ENCODE measurements around the gene SLC9A8.

Gene SLC9A8

DNA sequence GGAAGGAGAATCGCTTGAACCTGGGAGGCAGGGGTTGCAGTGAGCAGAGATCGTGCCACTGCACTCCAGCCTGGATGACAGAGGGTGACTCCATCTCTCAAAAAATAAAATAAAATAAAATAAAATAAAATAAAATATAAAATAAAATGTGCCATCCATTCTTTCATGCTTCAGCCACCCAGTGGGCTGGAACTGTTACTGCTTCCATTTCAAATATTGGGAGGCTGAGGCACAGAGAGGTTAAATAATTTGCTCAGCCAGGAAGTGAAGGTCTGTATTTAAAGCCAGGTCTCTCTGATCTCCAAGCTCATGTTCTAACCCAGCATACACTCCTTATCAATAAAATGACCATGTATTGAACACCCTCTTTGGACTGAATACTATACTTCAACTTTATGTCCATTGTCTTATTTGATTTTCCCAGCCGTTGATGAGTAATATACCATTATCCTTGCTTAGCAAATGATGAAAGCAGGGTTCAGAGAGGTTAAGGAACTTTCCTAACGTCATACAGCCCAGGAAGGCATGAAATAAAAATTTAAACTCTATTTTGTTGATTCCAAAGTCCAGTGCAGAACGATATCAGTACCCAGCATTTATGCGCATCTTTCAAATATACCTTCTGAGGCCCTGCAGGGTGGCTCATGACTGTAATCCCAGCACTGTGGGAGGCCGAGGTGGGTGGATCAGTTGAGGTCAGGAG, 25.8 kb upstream of the SLC9A8 start:
- DNase-seq (ENCODE audit: low read depth, low spot score): no peak
- H3K27ac ChIP-seq: no peak overlapping the region

DNA sequence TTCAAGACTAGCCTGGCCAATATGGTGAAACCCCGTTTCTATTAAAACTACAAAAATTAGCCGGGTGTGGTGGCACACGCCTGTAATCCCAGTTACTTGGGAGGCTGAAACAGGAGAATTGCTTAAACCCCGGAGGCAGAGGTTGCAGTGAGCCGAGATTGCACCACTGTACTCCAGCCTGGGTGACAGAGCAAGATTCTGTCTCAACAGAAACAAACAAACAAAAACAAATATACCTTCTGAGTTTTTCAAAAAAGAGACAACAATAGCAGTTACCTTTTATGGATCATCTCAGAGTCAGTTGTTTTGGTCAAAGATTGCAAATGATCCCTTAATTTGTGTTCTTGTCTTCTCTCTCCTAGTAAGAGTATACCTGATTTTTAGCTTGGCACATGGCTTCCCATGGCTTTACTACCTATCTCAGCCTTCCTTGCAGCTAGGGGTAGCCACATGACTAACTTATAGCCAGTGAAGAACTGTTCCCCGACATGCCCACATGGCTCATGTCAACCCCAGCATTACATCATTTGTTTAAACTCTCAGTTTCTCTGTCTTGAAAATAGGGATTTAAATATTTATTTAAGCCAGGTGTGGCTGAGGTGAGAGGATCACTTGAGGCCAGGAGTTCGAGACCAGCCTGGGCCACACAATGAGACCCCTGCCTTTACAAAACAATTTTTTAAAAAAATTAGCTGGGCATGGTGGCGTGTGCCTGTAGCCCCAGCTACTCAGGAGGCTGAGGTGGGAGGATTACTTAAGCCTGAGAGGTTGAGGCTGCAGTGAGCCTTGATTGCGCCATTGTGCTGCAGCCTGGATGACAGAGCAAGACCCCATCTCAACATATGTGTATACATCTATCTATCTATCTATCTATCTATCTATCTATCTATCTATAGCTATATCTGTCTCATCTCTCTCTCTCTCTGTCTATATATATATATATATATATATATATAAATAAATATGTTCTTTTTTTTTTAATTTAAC, 25.0 kb upstream of the SLC9A8 start:
- DNase-seq (ENCODE audit: low read depth, low spot score): no peak

DNA sequence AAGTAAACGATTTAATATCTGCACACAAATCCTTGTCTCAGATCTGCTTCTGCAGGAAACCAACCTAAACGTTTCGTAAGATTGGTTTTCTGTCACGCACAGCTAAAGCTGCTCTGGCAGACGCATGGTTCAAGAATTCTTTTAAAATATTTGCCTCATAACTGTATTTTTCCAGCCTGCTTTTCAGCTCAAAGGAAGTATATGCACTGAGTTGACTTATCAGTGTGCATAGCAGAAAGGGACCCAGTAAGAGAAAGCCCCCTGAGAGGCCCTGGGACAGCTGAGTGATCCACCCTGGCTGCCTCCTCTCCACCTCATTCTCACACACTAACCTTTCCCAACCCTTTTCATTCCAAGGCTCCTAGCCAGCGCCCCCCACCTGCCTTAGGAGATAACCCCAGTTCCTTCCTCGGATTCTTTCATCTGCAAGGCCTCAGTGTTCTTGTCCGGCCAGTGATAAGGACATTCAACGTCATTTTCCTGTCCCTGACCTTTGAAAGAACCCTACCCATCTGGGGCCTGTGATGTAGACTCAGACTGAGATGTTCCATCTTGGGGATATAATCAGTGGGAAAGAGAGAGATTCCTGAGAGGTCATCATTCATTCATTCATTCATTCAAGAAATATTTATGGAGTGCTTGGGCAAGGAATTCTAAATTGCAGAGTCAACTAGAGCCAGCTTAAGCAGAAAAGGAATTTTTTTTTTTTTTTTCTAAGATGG, 22.4 kb upstream of the SLC9A8 start:
- H3K27ac ChIP-seq: peak overlapping the region; percentile 12
- DNase-seq (ENCODE audit: low read depth, low spot score): no peak

More for the DNA sequence above, 25.0 kb upstream of the SLC9A8 start:
- no peak overlapping the region for H3K27ac ChIP-seq

DNA sequence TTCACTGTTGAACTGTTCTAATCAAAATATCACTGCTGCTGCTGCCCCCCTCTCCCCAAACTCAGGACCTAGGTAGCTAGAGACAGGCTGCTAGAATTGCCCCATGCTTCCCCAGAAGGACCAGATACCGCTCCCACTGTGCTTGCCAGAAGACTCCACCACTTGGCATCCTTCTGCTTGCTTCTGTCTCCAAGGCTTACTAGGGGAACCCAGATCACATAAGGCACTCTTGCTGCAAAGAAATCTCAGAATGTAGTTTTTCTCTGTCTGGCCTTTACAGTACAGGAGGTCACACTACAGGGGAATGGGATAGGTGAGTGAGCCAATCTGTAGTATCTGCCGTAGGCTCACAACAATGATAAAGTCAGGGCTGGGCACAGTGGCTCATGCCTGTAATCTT, 21.5 kb upstream of the SLC9A8 start:
- H3K27ac ChIP-seq: no peak overlapping the region
- no peak for DNase-seq (ENCODE audit: low read depth, low spot score)

DNA sequence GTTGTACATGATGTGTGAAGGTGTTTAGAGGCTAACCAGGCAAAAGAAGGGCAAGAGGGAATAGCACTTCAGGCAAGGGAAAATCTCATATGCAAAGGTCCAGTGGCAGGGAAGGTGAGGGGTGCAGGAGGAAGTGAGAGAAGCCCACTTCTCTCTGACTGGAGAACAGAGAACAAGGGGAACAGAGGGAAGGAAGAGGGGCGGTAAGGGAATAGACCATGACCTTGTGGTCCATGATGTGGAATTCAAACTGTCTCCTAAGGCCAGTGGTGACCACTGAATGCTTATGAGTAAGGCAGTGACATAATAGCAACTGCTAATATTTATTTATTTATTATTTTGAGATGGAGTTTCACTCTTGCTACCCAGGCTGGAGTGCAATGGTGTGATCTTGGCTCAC, 20.6 kb upstream of the SLC9A8 start:
- H3K27ac ChIP-seq: no peak overlapping the region
- no peak for DNase-seq (ENCODE audit: low read depth, low spot score)

DNA sequence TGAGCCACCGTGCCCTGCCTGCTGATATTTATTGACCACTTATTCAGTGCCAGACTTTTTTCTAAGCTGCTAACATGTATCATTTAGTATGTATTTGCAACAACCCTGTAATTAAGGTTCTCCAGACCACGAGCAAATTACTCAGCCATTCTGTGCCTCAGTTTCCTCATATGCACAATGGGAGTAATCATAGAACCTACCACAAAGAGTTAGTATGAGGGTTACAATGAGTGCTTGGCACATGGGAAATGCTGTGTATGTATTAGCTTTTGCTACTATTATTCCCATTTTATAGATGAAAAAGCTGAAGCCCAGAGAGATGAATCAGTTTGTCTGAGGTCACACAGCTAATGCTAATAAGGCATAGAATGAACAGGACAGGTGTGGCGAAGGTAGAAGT, 20.0 kb upstream of the SLC9A8 start:
- no peak for DNase-seq (ENCODE audit: low read depth, low spot score)

DNA sequence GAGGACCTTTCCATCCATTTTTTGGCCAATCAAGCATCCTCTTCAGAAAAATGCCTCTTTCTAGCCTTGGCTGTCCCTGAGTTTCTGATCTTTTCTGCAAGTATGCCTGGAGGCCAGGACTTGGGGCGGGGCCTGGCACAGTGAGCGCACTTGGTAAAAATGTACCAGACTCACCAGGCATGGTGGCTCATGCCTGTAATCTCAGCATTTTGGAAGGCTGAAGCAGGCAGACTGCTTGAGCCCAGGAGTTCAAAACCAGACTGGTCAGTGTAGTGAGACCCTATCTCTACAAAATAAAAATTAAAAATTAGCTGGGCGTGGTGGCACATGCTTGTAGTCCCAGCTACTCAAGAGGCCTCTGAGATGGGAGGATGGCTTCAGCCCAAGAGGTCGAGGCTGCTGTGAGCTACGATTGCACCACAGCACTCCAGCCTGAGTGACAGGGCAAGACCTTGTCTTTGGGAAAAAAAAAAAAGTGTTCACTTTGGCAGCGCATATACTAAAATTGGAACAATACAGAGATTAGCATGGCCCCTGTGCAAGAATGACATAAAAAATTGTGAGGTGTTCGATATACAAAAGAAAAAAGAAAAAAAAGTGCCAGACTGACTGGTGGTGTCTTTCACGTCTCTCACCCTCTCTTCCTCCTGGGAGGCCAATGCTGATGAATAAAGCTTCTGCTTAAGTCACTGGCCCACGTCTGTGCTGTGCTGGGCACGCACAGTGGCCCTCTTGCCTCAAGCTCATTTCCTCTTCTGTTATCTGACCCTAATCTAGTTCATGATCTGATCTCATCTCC, 18.1 kb upstream of the SLC9A8 start:
- DNase-seq (ENCODE audit: low read depth, low spot score): no peak
- H3K27ac ChIP-seq: peak overlapping the region; percentile 19

More for the DNA sequence above, 20.0 kb upstream of the SLC9A8 start:
- H3K27ac ChIP-seq: no peak overlapping the region

DNA sequence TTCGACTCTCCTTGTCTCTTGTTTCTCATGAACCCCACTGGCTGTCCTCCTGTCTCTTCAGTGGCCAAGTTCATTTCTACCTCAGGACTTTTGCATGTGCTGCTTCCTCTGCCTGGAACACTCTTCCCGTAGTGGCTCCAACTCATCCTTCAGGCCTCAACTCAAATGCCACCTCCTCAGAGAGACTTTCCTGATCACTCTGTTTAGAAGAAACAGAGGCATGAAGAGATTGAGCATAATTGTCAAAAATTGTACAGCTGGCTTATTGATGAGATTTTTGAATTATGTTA, 17.5 kb upstream of the SLC9A8 start:
- DNase-seq (ENCODE audit: low read depth, low spot score): no peak
- H3K27ac ChIP-seq: no peak overlapping the region

DNA sequence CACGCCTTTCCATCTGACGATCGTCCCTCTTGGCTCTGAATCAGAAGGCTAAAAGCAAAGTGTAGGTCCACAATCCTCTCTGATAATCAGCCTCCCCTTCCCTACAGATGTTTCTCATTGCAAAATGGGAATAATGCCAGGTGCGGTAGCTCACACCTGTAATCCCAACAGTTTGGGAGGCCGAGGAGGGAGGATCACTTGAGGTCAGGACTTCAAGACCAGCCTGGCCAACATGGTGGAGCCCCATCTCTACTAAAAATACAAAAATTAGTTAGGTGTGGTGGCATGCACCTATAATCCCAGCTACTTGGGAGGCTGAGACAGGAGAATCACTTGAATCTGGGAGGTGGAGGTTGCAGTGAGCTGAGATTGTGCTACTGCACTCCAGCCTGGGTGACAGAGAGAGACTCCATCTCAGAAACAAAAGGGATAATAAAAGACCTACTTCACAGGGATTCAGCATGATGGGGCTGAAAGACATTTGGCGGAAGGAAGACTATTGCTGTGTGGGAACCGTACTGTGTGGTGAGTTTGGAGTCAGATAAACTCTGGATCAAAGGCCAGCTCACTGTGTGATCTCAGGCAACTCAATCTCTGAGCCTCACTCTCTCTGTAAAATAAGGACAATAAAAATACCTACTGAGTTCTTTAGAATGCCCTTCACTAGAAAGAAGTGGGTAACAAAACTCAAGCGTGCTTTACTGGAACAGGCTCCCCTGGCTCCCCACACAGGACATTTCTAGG, 15.9 kb upstream of the SLC9A8 start:
- no peak for DNase-seq (ENCODE audit: low read depth, low spot score)
- no peak overlapping the region for H3K27ac ChIP-seq

DNA sequence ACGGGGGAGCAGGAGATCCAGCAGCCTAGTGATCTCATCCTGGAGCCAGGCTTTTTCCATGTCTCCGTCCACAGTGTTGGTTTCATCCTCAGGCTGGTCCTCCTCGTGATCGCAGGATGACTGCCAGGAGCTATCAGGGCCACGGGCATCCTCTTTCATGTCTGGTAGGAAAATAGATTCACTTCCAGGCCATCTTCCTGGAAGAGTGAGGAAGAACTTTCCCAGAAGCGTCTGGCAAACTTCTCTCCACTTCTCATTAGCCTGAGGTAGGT, 15.3 kb upstream of the SLC9A8 start:
- H3K27ac ChIP-seq: no peak overlapping the region
- DNase-seq (ENCODE audit: low read depth, low spot score): no peak

DNA sequence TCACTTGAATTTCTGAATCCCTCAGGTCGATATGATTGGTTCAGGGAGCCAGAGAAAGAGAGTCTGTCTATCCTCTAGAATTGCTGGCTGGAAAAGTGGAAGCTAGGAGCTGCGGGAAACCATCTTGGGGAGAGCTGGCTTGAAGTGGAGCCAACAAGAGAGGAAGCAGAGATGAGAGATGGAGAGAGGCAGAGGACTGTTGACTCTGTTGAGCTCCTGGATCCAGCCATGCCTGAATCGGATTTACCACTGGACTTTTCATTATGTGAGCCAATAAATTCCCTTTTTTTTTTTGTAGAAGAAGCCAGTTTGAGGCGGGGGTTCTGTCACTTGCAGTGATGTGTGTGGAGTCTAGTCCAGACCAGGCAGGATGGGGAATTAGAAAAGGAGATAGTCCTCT, 13.9 kb upstream of the SLC9A8 start:
- no peak for DNase-seq (ENCODE audit: low read depth, low spot score)
- H3K27ac ChIP-seq: no peak overlapping the region

DNA sequence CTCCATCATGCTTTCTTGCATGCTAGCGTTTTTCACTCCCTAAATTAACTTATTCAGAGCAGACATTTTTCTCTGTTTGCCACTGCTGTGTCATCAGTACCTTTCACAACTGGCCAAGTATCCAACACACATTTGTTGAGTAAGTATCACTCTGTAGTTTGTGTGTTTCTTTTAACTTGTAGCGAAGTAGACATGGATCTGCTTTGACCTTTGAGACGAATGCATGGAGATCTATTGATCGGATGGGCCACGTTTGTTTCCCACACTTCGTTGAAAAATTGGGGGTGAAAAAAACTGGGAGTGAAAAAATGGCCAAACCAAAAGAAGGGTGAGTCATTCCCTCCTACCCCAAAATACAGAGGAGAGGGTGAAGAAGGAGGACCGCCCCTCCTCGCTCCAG, 12.9 kb upstream of the SLC9A8 start:
- no peak for DNase-seq (ENCODE audit: low read depth, low spot score)
- H3K27ac ChIP-seq: no peak overlapping the region

DNA sequence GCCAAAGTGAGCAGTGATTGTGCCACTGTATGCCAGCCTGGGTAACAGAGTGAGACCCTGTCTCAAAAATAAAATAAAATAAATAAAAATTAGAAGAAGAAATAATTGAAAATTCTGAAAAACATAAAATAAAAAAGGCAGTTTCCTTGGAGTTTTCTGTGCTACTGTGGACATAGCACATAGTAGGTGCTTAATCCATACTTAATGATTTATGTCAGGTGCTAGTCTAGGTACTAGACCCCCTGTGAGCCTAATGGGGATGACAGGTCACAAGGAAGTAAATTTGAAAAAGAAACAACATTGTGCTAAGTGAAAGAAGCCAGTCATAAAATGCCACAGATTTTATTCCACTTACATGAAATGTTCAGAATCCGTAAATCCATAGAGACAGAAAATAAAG, 9.2 kb upstream of the SLC9A8 start:
- H3K27ac ChIP-seq: no peak overlapping the region
- no peak for DNase-seq (ENCODE audit: low read depth, low spot score)

DNA sequence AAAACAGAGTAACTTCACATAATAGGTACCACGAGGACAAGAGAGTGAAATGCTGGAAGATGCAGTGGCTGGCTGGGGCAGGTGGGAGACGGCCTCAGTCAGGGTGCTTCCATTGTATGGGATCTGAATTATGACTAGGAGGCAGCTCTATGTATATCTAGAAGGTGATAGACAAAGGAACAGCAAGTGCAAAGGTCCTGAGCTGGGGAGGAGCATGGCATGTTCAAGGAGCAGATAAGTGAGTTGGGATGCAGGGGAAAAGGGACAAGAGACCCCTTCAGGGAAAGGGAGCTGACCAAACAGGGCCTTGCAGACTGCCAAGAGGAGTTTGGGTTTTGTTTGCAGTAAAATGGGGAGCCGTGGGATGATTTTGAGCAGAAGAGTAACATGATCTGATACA, 8.3 kb upstream of the SLC9A8 start:
- DNase-seq (ENCODE audit: low read depth, low spot score): no peak
- H3K27ac ChIP-seq: peak overlapping the region; percentile 77

DNA sequence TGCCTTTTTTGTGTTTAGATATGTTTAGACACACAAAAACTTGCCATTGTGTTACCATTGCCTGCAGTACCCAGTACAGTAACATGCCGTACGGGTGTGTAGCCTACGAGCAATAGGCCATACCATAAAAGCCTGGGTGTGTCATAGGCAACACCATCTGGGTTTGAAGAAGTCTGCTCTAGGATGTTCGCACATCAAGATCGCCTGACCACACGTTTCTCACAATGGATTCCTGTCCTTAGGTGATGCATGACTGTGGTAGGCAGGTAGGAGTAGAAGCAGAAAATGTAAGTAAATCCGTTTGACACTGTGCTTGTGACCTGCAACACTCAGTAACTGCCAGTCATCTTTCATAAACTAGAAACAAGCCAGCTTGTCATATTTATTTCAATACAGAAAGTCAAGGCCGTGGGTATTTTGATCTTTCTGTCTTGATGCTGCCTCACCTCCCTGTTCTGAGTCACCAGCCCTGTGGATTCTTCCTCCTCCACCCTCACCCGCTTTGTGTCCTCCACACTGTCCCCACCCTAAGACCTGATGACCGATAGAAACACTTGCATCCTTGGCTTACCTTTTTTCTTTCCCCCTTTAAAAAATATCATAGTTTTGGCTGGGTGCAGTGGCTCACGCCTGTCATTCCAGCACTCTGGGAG, 7.3 kb upstream of the SLC9A8 start:
- DNase-seq (ENCODE audit: low read depth, low spot score): peak; percentile 48

DNA sequence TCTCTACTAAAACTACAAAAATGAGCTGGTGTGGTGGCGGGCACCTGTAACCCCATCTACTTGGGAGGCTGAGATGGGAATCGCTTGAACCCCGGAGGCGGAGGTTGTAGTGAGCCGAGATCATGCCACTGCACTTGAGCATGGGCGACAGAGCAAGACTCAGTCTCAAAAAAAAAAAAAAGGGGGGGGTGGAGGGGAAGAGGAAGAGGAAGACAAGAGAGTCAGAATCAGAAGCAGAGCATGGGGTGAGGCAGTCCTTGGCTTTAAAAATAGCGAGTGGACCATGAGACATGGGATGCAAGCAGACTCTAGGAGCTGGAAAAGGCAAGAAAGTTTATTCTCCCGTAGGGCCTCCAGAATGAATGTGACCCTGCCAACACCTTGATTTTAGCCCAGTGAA, 3.9 kb upstream of the SLC9A8 start:
- no peak overlapping the region for H3K27ac ChIP-seq
- DNase-seq (ENCODE audit: low read depth, low spot score): no peak

More for the DNA sequence above, 7.3 kb upstream of the SLC9A8 start:
- H3K27ac ChIP-seq: peak overlapping the region; percentile 77

DNA sequence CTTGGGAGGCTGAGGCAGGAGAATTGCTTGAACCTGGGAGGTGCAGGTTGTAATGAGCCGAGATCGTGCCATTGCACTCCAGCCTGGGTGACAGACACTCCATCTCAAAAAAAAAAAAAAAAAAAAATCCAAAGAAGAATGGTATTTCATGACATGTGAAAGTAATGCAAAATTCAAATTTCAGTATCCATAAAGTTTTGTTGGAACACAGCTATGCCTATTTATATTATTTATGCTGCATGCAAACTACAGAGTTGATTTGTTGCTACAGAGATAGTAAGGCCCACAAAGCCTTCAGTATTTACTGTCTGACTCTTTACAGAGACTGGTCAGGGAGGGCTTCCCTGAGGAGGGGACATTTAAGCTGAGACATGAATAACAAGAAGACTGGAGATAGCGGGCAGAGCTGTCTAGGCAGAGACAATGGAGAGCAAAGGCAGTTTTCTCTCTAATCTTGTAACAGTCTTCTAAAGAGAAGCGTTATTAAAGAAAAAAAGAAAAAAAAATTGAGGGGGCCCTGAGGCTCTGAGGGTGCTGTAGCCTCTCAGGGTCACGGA, 2.7 kb upstream of the SLC9A8 start:
- DNase-seq (ENCODE audit: low read depth, low spot score): no peak

DNA sequence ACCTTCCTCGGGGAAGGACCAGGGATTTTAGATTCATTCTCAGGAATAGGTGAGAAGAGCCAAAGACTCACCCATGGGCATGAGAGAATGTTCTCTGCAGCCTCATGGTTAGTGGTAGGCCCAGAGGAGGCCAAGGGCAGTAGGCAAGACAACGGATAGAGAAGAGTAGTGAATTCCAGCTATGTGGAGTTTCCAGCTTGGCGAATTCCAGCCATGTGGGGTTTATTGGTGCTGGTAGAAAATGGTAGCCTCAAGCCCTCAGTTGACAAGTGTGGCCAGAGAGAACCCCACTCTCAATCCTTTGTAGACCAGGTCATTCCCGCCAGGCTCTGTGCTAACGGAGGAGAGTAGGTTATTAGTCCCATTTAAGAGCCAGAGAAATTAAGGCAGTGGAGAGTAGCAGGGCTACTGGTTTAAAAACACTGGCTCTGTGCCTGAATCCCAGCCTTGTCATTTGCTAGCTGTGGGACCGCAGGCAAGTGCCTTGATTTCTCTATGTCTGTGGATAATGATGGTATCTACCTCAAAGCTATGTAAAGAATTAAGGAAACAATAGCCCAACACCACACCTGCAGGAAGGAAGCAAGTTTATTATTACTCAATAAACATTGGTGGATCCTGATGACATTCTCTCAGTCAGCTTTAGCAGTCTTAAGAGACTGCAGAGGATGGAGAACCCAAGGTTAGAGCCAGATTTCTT, 2.0 kb upstream of the SLC9A8 start:
- DNase-seq (ENCODE audit: low read depth, low spot score): peak; percentile 39
- peak overlapping the region; percentile 90 for H3K27ac ChIP-seq

More for the DNA sequence above, 2.7 kb upstream of the SLC9A8 start:
- peak overlapping the region; percentile 90 for H3K27ac ChIP-seq
